ENCODE measurements around the gene FXR2. TPM values are rescaled to one million over a fixed set of nuclear protein-coding genes. Genes with fewer than 3 reads are reported as not detected.
A peak's percentile ranks its signal among the peaks of the same experiment; 100 is the strongest.

Gene FXR2
- total RNA-seq, 4 donors from 2014 or later: 11.7 to 25.4 (median 22.4) TPM

GRCh38 chr17:7574176-7574953 lies 40.3 kb downstream of the FXR2 start:
- no peak for TF ChIP-seq POLR2A (IDR thresholded peaks at IDR 0.05)
- no peak for TF ChIP-seq EP300 (IDR thresholded peaks at IDR 0.05; ENCODE audit: low read depth)
- TF ChIP-seq POLR2AphosphoS5 (IDR thresholded peaks at IDR 0.05): no peak
- TF ChIP-seq CTCF (IDR thresholded peaks at IDR 0.05): no peak
- peaks cover 0 to 59% (median 26%) of the 10 kb centered on the region in 4 donors for H3K36me3 ChIP-seq
- peak overlapping the region; percentile 89 to 100 (median 94) for H3K4me3 ChIP-seq
- DNase-seq: no peak
- H3K27ac ChIP-seq: peak overlapping the region; percentile 96 to 100 (median 99)
- WGBS, 2 donors (ENCODE audit: low coverage in 1 of 2): 19 to 20% methylated on average over 7 to 15 of the region's 15 CpGs
- peaks cover 16 to 53% (median 32%) of the 10 kb centered on the region in 4 donors for H3K4me1 ChIP-seq
- H3K9me3 ChIP-seq: no peaks in the 10 kb centered on the region
- H3K27me3 ChIP-seq: no peaks in the 10 kb centered on the region
- intact Hi-C loops (cut with DNase I; ENCODE audit: low total_unique reads) (no loop called here), in situ Hi-C loops (cut with MboI; ENCODE audit: low pct_ligation_motif_present in 1 of 4, low pct_unique_long_range_greater_than_20kb in 1 of 4, low sequenced_read_pairs in 3 of 4) (no loop called here)

- peak; percentile 5 for TF ChIP-seq POLR2A (IDR thresholded peaks at IDR 0.05)
- TF ChIP-seq CTCF (IDR thresholded peaks at IDR 0.05): no peak
- peak; percentile 82 to 88 (median 84) for TF ChIP-seq POLR2AphosphoS5 (IDR thresholded peaks at IDR 0.05)
- H3K4me1 ChIP-seq: peaks cover 11 to 47% (median 25%) of the 10 kb centered on the region in 4 donors
- H3K4me3 ChIP-seq: peak overlapping the region; percentile 89 to 100 (median 94)
- H3K27me3 ChIP-seq: no peaks in the 10 kb centered on the region
- in situ Hi-C loops (cut with MboI; ENCODE audit: low pct_ligation_motif_present in 1 of 4, low pct_unique_long_range_greater_than_20kb in 1 of 4, low sequenced_read_pairs in 3 of 4): no loop called here
- peaks cover 0 to 59% (median 23%) of the 10 kb centered on the region in 4 donors for H3K36me3 ChIP-seq
- DNase-seq: peak; percentile 91
- 0% methylated on average over 52 of the region's 71 CpGs; no CpG with 5 or more reads in 1 of the 2 donors for WGBS, 2 donors (ENCODE audit: low coverage in 1 of 2)
- intact Hi-C loops (cut with DNase I; ENCODE audit: low total_unique reads): no loop called here
- no peaks in the 10 kb centered on the region for H3K9me3 ChIP-seq
- peak overlapping the region; percentile 96 to 100 (median 99) for H3K27ac ChIP-seq
Measured at GRCh38 chr17:7573324-7574080, 41.2 kb downstream of the FXR2 start.

GRCh38 chr17:7572588-7573323 lies 41.9 kb downstream of the FXR2 start:
- Histone ChIP-seq H3K27me3 (no peaks in the 10 kb centered on the region), H3K4me3 (peak overlapping the region; percentile 89 to 100 (median 94)), H3K27ac (peak overlapping the region; percentile 96 to 100 (median 99)), H3K36me3 (peaks cover 0 to 52% (median 19%) of the 10 kb centered on the region in 4 donors), H3K4me1 (peaks cover 11 to 43% (median 24%) of the 10 kb centered on the region in 4 donors), H3K9me3 (no peaks in the 10 kb centered on the region)
- peak; percentile 100 for DNase-seq
- intact Hi-C loops (cut with DNase I; ENCODE audit: low total_unique reads) (no loop called here), in situ Hi-C loops (cut with MboI; ENCODE audit: low pct_ligation_motif_present in 1 of 4, low pct_unique_long_range_greater_than_20kb in 1 of 4, low sequenced_read_pairs in 3 of 4) (no loop called here)
- 0% methylated on average over 46 of the region's 73 CpGs; no CpG with 5 or more reads in 1 of the 2 donors for WGBS, 2 donors (ENCODE audit: low coverage in 1 of 2)
- peak in 1 of 5 experiments; percentile 26 for TF ChIP-seq CTCF (IDR thresholded peaks at IDR 0.05)
- peak; percentile 99 to 100 (median 100) for TF ChIP-seq POLR2AphosphoS5 (IDR thresholded peaks at IDR 0.05)
- peak; percentile 100 for TF ChIP-seq POLR2A (IDR thresholded peaks at IDR 0.05)
- no peak for TF ChIP-seq EP300 (IDR thresholded peaks at IDR 0.05; ENCODE audit: low read depth)

- intact Hi-C loops (cut with DNase I; ENCODE audit: low total_unique reads) (no loop called here), in situ Hi-C loops (cut with MboI; ENCODE audit: low pct_ligation_motif_present in 1 of 4, low pct_unique_long_range_greater_than_20kb in 1 of 4, low sequenced_read_pairs in 3 of 4) (no loop called here)
- no peak for TF ChIP-seq CTCF (IDR thresholded peaks at IDR 0.05)
- no peak for TF ChIP-seq EP300 (IDR thresholded peaks at IDR 0.05; ENCODE audit: low read depth)
- TF ChIP-seq POLR2A (IDR thresholded peaks at IDR 0.05): no peak
- no peak for TF ChIP-seq POLR2AphosphoS5 (IDR thresholded peaks at IDR 0.05)
- Histone ChIP-seq H3K36me3 (peaks cover 0 to 51% (median 15%) of the 10 kb centered on the region in 4 donors), H3K27ac (peak overlapping the region; percentile 87 to 99 (median 92)), H3K27me3 (no peaks in the 10 kb centered on the region), H3K4me1 (peaks cover 11 to 42% (median 24%) of the 10 kb centered on the region in 4 donors), H3K4me3 (peak overlapping the region in 3 of 4 donors; percentile 29 to 53 (median 30)), H3K9me3 (no peaks in the 10 kb centered on the region)
- WGBS, 2 donors (ENCODE audit: low coverage in 1 of 2): 1% methylated on average over 11 of the region's 11 CpGs; no CpG with 5 or more reads in 1 of the 2 donors
- DNase-seq: no peak
Measured at GRCh38 chr17:7572338-7572587, 42.4 kb downstream of the FXR2 start.

All from transverse colon (tissue), 4 donors.